Activated CD4-positive, alpha-beta memory T cell treated with anti-CD3 and anti-CD28 coated beads, Interleukin-2, amount 10 ng/mL, durations not matched to agents 7 days and 5 days (primary cell): ENCODE measurements around the gene ZRANB1. TPM values are rescaled to one million over a fixed set of nuclear protein-coding genes. Genes with fewer than 3 reads are reported as not detected.
A peak's percentile ranks its signal among the peaks of the same experiment; 100 is the strongest.

Experiments
- CTCF ChIA-PET: fragments of 350-600 bp; sonication (Branson Sonifier 250); formaldehyde crosslinking; loops from one replicate; lab custom pipeline; 2021; ENCODE audit warnings: antibody characterized with exemption, inconsistent platforms; lab: Charles Lee
- POLR2A ChIA-PET: fragments of 350-600 bp; sonication (Branson Sonifier 250); formaldehyde crosslinking; loops from one replicate; lab custom pipeline; 2021; ENCODE audit warnings: antibody characterized with exemption; lab: Charles Lee
- DNase-seq: peaks from one replicate; pipeline ENCODE4 v3.0.0-alpha.2; 2020
- H3K27ac Mint-ChIP-seq: one replicate; pipeline ENCODE4 v1.8.0; 2021; ENCODE audit warnings: mild to moderate bottlenecking, mixed read lengths
- H3K27me3 Mint-ChIP-seq: one replicate; pipeline ENCODE4 v1.8.0; 2021; ENCODE audit warnings: mixed read lengths
- H3K36me3 Mint-ChIP-seq: one replicate; pipeline ENCODE4 v1.8.0; 2021; ENCODE audit warnings: low read depth, mixed read lengths
- H3K4me1 Mint-ChIP-seq: one replicate; pipeline ENCODE4 v1.8.0; 2021; ENCODE audit warnings: mixed read lengths
- H3K4me3 Mint-ChIP-seq: one replicate; pipeline ENCODE4 v1.8.0; 2021; ENCODE audit warnings: mild to moderate bottlenecking, mixed read lengths
- H3K9me3 Mint-ChIP-seq: one replicate; pipeline ENCODE4 v1.8.0; 2021; ENCODE audit warnings: mixed read lengths
- total RNA-seq, 2 experiments: library from RNA; stranded (reverse); gene quantifications; one replicate each; pipeline ENCODE4 v1.2.3, GENCODE V29; 2021

Gene ZRANB1
- total RNA-seq, 2 experiments from 2014 or later = 11.2 to 12.3 TPM

DNA sequence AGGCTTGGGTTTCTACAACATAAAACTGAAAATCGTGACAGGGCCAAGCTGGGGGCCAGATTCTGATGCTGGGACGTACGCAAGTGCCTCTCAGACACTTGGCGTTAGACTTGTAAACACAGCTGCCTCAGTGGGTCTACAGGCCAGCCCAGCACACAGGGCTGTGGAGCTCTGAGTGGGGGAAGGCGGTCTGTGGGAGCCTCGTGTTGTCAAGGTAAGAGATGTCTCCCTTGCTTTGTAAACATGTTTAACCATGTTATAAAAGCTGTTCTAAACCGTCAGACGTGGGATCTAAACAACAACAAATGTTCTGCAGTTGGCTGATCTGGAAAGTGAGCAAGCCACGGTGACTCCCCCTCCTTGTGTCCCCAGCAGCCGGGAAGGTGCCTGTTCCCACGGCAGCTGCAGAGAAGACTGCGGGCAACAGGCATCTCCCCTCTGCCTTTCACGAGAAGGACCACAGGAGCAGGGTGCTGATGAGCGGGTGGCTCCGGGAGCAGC is 67.8 kb downstream of the ZRANB1 start:
- no peaks in the 10 kb centered on the region for H3K36me3 Mint-ChIP-seq
- CTCF ChIA-PET = interaction anchor here (2.5 kb wide), 1 partner anchor 10 kb away, joined by 6 read pairs; no protein-coding TSS in a partner anchor
- H3K4me1 Mint-ChIP-seq = peaks cover 7% of the 10 kb centered on the region
- H3K4me3 Mint-ChIP-seq = no peak overlapping the region
- DNase-seq = no peak
- H3K27ac Mint-ChIP-seq = no peak overlapping the region
- H3K9me3 Mint-ChIP-seq = no peaks in the 10 kb centered on the region
- POLR2A ChIA-PET = no interaction called here
- H3K27me3 Mint-ChIP-seq = peaks cover 25% of the 10 kb centered on the region

DNA sequence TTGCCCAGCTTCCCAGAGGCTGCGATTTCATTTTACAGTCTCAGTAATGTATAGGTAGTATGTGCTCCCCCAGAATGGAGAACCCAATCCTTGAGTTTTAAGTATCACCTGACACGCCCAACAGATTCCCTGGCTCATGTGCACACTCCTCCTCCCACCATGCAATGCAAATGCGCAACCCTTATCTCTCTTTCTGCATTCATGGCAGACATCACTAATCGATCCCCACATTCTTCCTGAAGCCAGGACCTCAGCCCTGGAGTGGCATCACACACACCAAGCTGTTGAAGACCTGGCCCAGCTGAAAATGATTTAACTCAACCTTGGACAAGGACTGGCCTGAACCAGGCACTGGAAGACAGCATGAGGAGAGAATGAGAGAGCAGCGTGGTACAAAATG is 68.4 kb downstream of the ZRANB1 start:
- CTCF ChIA-PET = interaction anchor here (2.5 kb wide), 1 partner anchor 10 kb away, joined by 6 read pairs; no protein-coding TSS in a partner anchor
- H3K4me1 Mint-ChIP-seq = peaks cover 13% of the 10 kb centered on the region
- H3K4me3 Mint-ChIP-seq = no peak overlapping the region
- H3K36me3 Mint-ChIP-seq = no peaks in the 10 kb centered on the region
- H3K9me3 Mint-ChIP-seq = no peaks in the 10 kb centered on the region
- POLR2A ChIA-PET = no interaction called here
- H3K27me3 Mint-ChIP-seq = peaks cover 29% of the 10 kb centered on the region
- no peak for DNase-seq
- no peak overlapping the region for H3K27ac Mint-ChIP-seq

DNA sequence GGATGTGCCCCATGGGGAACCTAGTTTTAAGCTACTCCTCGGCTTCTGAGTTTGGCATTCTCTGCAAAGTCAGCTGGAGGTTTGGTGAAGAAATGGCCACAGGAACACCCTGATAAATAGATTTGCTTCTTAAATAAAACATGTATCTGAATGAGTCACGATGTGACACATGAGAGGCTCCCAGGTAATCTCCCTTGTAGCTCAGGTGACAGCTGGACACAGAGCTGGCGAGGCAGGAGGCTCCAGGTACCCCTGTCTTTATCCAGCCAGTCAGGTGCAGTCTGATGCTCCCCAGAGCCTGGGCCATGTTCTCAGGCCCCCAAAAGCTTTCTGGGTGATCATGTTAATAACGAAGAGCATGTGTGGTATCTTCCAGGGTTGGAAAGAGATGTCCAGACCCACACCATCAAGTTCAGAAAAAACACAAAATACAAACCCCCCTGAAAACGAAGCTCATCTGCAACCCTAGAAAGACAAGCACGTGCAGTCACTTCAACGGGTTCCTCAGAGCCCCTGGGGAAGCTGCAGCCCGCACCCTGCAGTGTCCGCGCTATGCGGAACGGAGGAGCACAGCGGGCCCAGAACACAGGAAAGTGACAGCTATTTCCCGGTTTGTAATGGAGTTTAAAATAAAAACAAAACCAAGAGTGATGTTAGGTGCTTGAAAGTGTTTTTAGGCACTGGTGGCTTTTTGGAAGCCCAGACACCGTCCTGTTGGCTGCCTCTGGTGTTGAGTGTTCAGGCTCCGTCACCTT is 69.4 kb downstream of the ZRANB1 start:
- no peak for DNase-seq
- CTCF ChIA-PET = interaction anchor here (1.2 to 2.5 kb wide), 2 partner anchors 11 to 19 kb away, joined by 5 to 6 read pairs; no protein-coding TSS in a partner anchor
- Mint-ChIP-seq H3K36me3 (no peaks in the 10 kb centered on the region), H3K4me1 (peaks cover 18% of the 10 kb centered on the region), H3K9me3 (no peaks in the 10 kb centered on the region), H3K4me3 (no peak overlapping the region), H3K27ac (no peak overlapping the region), H3K27me3 (peaks cover 31% of the 10 kb centered on the region)
- POLR2A ChIA-PET = no interaction called here

DNA sequence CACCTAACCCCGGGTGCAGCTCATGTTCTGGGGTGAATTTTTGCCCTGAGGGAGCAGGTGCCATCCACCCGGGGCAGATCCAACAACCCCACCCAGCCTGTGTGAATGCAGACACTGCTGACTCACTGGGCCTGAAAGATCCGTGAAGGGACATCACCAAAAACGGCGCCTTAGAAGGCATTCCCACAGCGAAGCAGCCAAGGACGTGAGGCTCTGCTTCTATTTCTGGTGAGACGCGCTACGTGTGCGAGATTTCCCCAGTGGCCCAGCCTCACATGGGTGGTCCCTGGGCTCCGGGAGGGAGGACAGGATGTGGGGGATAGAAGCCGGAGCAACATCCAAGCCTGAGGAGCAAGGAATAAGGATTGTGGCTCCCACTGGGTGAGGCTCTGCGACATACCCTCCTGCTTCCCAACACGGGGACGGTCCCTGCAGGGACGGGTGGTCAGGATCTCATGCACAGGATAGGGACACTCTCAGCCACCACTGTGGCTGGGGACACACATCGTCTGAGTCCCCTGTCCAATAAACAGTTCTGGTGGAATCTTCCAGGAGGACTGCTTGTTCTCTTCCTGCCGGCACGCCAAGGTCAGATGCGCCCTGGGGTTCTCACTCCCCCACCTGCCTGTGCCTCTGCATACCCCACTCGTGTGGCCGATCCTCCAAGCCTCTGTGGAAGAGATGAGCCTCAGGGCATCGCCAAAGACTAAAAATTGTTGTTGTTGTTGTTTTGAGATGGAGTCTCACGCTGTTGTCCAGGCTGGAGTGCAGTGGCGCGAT is 70.2 kb downstream of the ZRANB1 start:
- Mint-ChIP-seq H3K4me1 (peaks cover 18% of the 10 kb centered on the region), H3K27ac (no peak overlapping the region), H3K36me3 (no peaks in the 10 kb centered on the region), H3K4me3 (no peak overlapping the region), H3K27me3 (peaks cover 37% of the 10 kb centered on the region), H3K9me3 (no peaks in the 10 kb centered on the region)
- ChIA-PET CTCF (interaction anchor here (1.2 to 2.5 kb wide), 3 partner anchors 12 to 19 kb away, joined by 4 to 6 read pairs (median 5); no protein-coding TSS in a partner anchor), POLR2A (no interaction called here)
- no peak for DNase-seq

DNA sequence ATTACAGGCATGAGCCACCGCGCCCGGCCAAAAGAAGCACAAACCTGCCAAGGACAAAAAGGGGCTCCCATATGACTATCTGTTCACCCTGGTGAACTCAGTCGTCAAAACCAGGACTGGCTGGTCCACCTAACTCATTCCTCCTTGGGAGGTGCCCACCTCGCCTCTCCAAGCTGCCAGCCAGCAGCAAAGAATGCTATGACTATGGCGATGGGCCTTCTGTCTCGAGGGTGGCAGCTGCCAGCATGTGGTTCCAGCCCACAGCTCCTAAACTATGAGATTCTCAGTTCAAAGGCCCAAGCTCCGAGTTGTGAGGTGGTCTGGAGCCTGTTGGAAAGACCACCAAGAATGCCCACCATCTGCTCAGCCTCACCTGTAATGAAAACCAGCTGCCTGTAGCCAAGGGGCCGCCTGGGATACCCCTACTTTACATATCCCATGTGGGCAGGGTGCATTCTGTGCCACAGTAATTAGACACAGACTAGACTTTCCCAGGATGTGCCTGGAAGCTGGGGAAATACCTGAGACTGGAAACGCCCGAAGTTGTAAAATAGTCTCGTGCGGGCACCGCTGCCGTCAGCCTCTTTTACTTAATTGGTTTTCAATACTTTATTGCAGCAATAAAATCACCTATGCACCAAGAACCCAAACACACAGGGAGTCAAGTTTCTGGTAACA is 71.1 kb downstream of the ZRANB1 start:
- Mint-ChIP-seq H3K27me3 (peaks cover 41% of the 10 kb centered on the region), H3K4me1 (peaks cover 18% of the 10 kb centered on the region), H3K36me3 (no peaks in the 10 kb centered on the region), H3K4me3 (no peak overlapping the region), H3K9me3 (no peaks in the 10 kb centered on the region), H3K27ac (no peak overlapping the region)
- CTCF ChIA-PET = interaction anchor here (1.1 to 1.7 kb wide), 2 partner anchors 20 to 35 kb away, joined by 3 to 4 read pairs; no protein-coding TSS in a partner anchor
- no peak for DNase-seq
- POLR2A ChIA-PET = no interaction called here

DNA sequence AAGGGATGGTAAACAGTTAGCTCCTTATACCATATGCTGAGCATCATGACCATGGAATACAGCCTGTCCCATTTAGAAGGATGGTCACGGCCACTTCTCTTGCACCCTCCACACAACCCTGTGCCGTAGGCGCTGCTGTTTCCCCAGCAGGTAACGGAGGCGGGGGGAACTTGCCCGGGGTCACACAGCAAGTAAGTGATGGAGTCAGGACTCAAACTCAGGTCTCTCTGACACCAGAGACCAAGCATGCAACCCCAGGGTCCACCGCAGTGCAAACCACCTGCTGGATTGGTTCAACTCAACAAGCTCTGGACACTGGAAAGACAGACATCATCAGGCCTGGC is 71.6 kb downstream of the ZRANB1 start:
- no peaks in the 10 kb centered on the region for H3K9me3 Mint-ChIP-seq
- no peaks in the 10 kb centered on the region for H3K36me3 Mint-ChIP-seq
- H3K4me1 Mint-ChIP-seq = peaks cover 18% of the 10 kb centered on the region
- no peak overlapping the region for H3K27ac Mint-ChIP-seq
- CTCF ChIA-PET = interaction anchor here (1.1 to 1.7 kb wide), 2 partner anchors 21 to 35 kb away, joined by 3 to 4 read pairs; no protein-coding TSS in a partner anchor
- H3K4me3 Mint-ChIP-seq = no peak overlapping the region
- POLR2A ChIA-PET = no interaction called here
- H3K27me3 Mint-ChIP-seq = peaks cover 42% of the 10 kb centered on the region
- DNase-seq = no peak

DNA sequence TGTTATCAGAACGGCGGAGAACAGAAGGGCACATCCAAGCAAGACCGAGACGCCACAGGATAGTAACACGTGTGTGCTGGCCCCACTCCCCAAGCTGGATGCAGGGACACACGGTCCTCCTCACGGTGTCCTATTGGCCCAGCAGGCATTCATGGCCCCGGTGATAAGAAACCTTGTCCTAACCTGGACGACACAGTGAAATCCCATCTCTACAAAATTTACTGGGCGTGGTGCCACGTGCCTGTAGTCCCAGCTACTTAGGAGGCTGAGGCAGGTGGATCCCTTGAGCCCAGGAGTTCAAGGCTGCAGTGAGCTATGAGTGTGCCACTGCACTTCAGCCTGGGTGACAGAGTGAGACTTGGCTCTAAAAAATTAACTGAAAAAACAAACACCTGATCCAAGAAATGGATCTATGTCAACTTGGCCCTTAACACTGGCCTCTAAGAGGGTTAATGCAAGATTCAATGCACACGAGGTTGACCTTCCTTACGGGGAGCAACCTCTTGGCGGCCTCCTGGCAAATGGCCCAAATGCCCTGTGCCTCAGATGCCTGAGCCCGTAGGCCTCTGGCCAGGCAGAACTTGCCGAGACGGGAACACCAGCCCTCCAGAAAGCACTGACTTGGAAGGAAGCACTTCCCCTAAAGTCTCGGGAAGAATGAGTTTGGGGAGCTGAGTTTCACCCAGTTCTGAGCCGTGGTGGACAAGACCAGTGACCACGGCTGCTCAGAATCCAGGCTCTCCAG is 72.3 kb downstream of the ZRANB1 start:
- no peak overlapping the region for H3K4me3 Mint-ChIP-seq
- DNase-seq = no peak
- peaks cover 18% of the 10 kb centered on the region for H3K4me1 Mint-ChIP-seq
- CTCF ChIA-PET = interaction anchor here (1.1 to 1.7 kb wide), 2 partner anchors 22 to 34 kb away, joined by 3 to 4 read pairs; no protein-coding TSS in a partner anchor
- H3K27ac Mint-ChIP-seq = no peak overlapping the region
- H3K27me3 Mint-ChIP-seq = peaks cover 39% of the 10 kb centered on the region
- no peaks in the 10 kb centered on the region for H3K9me3 Mint-ChIP-seq
- POLR2A ChIA-PET = interaction anchor here (0.9 kb wide), 1 partner anchor 97 kb away, joined by 3 read pairs; no protein-coding TSS in a partner anchor
- H3K36me3 Mint-ChIP-seq = no peaks in the 10 kb centered on the region

DNA sequence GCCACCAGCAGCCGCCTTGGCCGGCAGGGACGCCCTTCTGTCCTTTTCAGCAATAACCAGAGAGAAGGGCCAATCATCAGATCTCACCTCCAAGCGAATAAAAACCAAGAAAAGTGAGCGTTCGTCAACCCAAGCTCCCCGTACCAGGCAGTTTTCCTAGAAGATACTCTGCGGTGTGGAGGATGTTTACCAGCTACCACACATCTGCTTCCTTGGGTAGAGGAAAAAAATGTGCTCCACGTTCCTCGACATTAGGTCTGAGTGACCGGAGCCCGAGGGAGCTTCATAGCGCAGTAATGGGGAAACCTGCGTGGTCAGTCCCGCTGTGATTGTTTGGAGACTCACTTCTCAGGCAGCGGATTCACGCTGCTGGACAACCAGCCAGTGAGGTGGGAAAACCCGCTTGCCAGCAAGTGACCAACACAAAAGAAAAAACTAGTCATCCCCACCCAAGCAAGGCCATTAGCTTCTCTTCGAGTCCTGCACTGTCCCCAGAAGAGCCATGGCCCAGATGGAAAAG is 73.0 kb downstream of the ZRANB1 start:
- H3K4me1 Mint-ChIP-seq = peaks cover 18% of the 10 kb centered on the region
- H3K36me3 Mint-ChIP-seq = no peaks in the 10 kb centered on the region
- H3K27ac Mint-ChIP-seq = no peak overlapping the region
- H3K27me3 Mint-ChIP-seq = peaks cover 41% of the 10 kb centered on the region
- CTCF ChIA-PET = no interaction called here
- no peak for DNase-seq
- H3K9me3 Mint-ChIP-seq = no peaks in the 10 kb centered on the region
- no peak overlapping the region for H3K4me3 Mint-ChIP-seq
- POLR2A ChIA-PET = interaction anchor here (0.9 kb wide), 1 partner anchor 98 kb away, joined by 3 read pairs; no protein-coding TSS in a partner anchor

DNA sequence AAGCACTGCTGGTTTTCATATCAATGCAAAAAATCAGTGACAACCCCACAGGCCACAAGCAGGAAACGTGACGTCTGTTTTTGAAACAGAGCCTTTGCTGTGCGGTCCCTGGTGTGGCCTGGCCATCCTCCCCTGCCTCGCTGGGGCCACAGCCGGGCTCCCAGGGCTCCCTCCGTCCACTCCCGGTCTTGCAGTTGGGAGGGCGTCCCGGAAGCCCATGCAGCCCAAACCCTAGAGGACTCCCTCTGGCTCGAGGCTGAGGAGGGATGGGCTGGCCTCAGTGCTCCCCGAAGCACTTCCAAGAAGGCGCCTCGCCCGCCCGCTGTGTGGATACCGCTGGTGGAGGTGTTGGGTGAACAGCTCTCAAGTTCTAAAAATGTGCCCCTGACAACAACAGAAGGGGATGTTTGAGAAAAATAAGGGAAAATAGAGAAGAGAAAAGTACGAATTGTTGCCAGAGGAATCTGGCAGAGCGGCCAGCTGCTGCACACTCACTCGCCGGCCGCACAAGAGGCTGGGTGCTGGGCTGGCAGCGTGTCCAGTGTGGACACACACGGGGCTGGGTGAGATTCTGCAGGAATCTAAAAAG is 73.5 kb downstream of the ZRANB1 start:
- peak; percentile 49 for DNase-seq
- peaks cover 18% of the 10 kb centered on the region for H3K4me1 Mint-ChIP-seq

DNA sequence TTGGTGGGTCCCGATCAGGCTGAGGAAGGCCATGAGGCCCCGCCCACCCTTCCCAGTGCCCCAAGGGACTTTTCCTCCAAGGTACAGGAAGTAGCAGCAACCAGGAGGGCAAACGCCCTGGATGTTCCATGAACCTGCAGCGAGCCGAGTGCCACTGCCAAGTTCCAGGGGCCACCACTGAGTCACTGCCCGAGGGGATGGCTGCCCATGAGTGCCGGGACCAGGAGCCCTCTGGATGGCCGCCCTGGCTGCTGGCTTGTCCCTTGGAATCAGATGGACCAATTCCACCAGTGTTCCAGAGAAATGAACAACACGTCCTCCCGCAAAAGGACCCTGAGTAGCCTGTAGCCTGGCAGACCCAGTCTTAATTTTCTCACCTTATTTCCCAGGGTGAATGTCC is 74.2 kb downstream of the ZRANB1 start:
- ChIA-PET POLR2A (no interaction called here), CTCF (interaction anchor here (0.8 kb wide), 1 partner anchor 32 kb away, joined by 3 read pairs; no protein-coding TSS in a partner anchor)
- Mint-ChIP-seq H3K9me3 (no peaks in the 10 kb centered on the region), H3K4me1 (peaks cover 18% of the 10 kb centered on the region), H3K27ac (no peak overlapping the region), H3K4me3 (no peak overlapping the region), H3K36me3 (no peaks in the 10 kb centered on the region), H3K27me3 (peaks cover 37% of the 10 kb centered on the region)
- DNase-seq = no peak

More for the DNA sequence above, 73.5 kb downstream of the ZRANB1 start:
- peaks cover 38% of the 10 kb centered on the region for H3K27me3 Mint-ChIP-seq
- ChIA-PET POLR2A (no interaction called here), CTCF (no interaction called here)
- no peak overlapping the region for H3K4me3 Mint-ChIP-seq
- no peaks in the 10 kb centered on the region for H3K36me3 Mint-ChIP-seq
- no peak overlapping the region for H3K27ac Mint-ChIP-seq
- H3K9me3 Mint-ChIP-seq = no peaks in the 10 kb centered on the region

DNA sequence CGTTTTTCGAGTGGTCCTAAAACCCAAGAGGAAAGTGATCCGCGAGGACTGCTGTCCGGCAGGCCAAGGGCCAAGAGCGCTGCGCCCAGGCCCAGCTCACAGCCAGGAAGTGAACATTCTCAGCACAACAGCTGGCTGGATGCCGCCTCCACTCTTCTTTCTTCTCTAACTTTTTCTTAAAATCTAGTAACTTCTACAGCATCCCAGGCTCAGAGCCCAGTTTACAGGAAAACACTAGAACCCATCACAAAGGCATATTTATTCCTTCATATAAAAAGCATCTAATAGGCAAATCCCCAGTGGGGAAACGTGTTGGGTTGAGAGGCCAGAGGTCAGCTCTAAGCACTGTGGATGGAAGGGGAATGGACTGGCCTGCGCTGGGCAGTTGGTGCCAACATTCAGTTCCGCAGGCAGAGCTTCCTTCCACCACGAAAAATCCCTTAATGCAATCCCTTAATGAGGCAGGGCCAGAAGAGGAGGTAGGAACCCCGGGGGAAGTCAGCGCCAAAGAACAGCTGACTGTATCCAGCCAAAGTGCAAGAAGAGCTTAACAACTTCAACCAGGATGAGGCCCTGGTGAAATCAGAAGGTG is 74.8 kb downstream of the ZRANB1 start:
- Mint-ChIP-seq H3K27me3 (peaks cover 37% of the 10 kb centered on the region), H3K4me1 (peaks cover 18% of the 10 kb centered on the region), H3K36me3 (no peaks in the 10 kb centered on the region), H3K4me3 (no peak overlapping the region), H3K9me3 (no peaks in the 10 kb centered on the region), H3K27ac (no peak overlapping the region)
- ChIA-PET POLR2A (interaction anchor here (0.6 kb wide), 1 partner anchor 424 kb away, joined by 3 read pairs; no protein-coding TSS in a partner anchor), CTCF (interaction anchor here (0.8 to 1.4 kb wide), 2 partner anchors 24 to 31 kb away, joined by 3 to 4 read pairs; no protein-coding TSS in a partner anchor)
- DNase-seq = no peak
